NCI-H2107 (cell line): ENCODE results near the gene YWHAQ.
"Not testable (repeated sequence)": the region's sequence is repeated elsewhere in the genome, so short reads cannot be mapped to it uniquely, and the experiment has no call there.

Experiments
- DNase-seq: peaks from one replicate; lab custom pipeline; 2025; lab: John Stamatoyannopoulos, UW

Gene YWHAQ

DNA sequence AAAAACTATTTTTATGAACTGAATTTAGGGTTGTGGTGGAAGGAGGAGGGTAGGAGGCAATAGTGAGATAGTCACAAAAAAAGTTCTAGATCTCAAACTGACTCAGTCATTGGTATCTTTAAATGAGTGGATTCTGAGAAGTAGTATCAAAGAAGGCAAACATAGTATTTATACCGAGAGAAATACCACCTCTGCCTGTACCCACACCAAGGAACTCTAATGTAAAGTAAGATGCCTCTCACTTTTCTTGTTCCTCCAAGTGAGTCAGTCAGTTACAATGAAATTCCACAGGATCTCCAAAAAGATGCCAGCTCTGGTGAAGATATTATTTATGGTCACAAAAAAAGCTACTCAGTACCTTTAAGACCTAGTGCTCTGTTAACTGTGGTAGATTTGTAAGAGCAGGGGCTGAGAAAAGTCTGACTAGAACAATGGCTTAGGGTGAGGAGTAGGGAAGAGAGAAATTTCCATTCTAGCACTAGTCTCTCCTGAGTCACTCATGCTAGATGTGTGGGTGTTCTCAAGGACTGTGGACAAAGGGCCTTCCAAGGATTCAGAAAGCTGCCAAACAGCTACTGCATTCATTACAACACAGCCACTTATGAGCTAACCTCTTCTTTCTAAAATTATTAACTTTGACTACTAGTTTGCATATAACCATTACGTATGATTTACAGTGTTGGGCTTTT, 36.3 kb downstream of the YWHAQ start:
- no peak for DNase-seq

DNA sequence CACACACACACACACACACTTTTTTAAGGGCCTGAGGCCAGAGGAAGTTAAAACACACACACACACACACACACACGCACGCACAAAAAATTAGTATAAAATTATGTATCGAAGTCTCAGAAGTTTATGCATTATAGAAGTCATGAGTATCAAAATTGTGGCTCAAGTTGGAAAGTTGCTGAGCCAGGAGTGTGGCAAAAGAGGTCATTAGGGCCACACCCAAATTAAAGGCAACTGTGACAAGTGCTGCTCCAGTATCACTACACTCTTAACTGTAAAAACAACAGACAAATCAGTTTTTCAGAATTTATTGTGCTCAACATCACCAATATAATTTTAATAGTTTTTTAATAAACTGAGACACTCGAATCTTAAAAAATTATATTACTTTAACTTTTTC, 36.9 kb downstream of the YWHAQ start:
- DNase-seq = no peak

DNA sequence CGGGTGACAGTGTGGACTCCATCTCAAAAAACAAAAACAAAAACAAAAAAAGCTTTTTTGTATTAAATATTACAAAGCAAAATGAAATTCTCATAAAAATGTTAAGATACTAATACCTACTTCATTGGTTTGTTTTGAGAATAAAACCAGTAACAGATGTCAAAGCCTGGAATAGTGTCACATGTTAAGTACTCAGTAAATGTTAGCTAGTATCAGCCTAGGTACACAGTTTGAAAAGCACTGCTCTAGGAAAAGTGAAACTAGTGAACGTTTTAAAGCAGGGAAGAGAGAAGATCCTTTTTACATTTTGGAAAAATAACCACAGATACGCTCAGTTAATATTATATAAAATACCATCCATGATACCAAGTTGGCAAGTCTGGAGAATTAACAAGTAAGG, 38.1 kb downstream of the YWHAQ start:
- no peak for DNase-seq

DNA sequence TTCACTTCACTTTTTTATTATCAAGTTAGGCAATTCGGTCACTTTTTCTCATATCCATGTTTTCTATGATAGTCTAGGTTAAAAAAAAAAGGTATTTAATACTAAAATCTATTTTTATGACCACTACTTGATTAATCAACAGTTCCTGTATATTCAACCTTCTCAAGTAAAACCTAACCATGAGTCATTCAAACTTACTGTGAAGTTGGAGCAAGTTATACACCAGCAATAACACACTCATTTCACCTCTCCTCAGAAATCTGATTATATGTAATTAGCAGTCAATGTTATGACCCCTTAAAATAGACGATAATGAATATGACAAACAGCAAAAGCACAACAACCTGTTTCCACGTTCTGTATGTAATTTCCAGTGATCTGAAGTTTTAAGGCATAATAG, 40.2 kb downstream of the YWHAQ start:
- DNase-seq = no peak

DNA sequence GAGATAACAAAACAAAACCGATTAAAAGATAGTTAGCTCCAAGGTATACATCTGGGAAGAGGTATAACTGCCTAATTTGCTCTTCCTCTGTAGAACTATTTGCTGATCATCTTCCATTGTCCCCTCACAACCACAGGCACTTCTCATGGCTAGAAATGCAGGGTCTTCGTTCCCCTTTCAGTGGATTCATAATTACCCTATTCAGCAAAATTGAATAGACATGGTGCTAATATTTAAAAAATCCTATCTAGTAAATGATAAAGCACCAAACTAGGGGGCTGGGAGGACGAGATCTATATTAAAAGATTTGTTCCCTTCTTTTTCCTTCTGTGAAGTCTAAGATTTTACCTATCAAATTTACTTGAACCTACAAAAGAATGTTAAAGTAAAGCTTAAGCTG, 44.3 kb downstream of the YWHAQ start:
- no peak for DNase-seq

DNA sequence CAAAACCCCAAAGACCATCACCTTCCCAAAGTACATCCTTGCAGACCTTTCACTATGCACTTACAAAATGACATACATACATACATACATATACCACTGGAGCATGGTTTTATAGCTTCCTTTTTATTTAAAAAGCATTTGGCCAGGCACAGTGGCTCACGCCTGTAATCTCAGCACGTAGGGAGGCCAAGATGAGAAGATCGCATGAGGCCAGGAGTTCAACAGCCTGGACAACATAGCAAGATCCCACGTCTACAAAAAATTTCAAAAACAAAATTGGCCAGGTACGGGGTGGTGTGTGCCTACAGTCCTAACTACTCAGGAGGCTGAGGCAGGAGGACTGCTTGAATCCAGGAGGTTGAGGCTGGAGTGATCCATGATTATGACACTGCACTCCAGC, 45.3 kb downstream of the YWHAQ start:
- DNase-seq = no peak

DNA sequence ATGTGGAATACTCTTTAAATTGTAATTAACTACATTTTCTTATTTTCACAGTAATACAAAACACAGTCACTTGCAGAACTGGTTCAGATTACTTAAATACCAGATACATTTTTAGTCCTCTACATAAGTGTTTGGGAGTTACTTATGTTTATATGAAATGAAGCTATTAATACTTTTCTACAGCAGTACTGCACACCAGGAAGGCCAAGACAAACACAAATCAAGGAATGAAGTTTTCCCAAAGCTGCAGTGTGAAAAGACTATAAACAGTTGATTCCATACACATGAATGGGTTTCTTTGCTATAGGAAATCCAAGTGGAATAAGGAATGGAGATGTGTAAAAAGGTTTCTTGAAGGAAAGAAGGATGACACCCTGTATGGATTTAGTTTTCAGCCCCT, 45.9 kb downstream of the YWHAQ start:
- not testable (repeated sequence) for DNase-seq

DNA sequence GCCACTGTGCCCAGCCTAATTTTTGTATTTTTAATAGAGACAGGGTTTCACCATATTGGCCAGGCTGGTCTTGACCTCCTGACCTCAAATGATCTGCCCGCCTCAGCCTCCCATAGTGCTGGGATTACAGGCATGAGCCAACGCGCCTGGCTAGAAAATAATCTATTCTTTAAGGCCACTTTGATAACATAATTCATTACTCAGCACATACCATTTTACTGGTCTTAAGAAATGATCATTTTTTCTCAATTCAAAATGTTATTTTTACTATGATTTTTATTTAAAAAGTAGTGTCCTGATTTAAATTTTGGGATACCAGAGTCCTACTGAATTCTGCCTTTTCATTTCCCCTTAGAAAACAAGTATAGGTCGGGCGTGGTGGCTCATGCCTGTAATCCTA, 48.2 kb downstream of the YWHAQ start:
- DNase-seq = no peak

DNA sequence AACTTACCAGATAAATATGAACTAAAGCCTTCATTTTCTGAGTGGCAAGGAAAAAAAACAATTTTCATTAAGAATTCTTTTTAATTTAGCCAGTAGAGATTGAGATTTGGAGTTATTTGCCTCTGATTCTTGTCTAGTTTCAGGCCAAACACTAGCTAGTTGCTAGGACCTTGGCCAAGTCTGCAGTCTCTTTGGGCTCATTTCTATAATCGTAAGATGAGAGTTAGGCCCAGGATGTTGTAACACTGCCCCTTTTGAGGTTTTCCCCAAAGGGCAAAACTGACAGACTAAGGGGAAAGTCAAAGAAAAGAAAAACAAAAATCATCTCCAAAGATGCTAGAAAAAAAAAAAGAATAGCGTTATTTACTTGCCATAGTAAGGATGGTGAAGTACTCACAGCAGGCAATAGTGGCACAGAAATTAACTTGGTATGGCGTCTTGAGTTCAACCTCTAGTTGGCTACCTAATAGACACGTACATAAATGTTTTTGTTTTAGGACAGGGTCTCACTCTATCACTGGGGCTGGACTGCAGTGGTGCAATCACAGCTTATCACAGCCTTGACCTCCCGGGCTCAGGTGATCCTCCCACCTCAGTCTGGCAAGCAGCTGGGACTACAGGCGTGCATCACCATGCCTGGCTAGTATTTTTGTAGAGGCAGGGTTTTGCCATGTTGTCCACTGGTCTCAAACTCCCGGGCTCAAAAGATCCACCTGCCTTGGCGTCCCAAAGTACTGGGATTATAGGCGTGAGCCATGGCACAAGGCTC, 52.1 kb downstream of the YWHAQ start:
- no peak for DNase-seq

DNA sequence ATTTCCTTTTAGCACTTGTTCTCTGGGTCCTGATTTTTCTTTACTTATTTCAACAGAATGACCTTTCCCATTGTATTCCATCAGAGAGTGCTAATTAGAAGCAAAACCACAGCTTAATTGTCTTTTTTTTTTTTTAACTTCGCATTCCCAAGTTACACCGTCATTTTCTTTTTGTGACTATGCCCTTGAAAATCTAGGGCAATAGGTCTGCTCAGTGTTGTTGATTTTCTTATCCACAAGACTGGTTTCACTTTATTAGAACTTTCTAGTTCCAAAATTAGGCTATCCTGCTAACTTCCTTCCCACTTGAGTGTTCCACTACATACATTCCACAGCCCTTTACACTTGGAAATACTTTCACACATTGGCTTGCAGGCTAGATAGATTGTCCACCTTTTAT, 56.5 kb downstream of the YWHAQ start:
- no peak for DNase-seq

DNA sequence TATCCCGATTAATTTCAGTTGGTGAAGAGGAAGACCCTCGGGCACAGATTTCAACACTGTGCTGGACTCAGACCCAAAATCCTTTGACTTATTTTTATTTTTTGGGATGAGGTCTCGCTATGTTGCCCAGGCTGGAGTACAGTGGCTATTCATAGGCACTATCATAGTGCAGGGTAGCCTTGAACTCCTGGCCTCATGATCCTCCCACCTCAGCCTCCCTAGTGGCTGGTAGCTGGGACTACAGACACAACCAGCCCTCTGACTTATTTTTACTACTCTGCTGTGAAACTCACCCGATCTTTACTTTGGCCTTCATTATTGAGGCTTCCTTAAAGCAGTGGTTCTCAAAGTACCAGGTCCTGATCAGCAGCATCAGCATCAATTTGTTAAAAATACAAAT, 57.0 kb downstream of the YWHAQ start:
- DNase-seq = no peak

DNA sequence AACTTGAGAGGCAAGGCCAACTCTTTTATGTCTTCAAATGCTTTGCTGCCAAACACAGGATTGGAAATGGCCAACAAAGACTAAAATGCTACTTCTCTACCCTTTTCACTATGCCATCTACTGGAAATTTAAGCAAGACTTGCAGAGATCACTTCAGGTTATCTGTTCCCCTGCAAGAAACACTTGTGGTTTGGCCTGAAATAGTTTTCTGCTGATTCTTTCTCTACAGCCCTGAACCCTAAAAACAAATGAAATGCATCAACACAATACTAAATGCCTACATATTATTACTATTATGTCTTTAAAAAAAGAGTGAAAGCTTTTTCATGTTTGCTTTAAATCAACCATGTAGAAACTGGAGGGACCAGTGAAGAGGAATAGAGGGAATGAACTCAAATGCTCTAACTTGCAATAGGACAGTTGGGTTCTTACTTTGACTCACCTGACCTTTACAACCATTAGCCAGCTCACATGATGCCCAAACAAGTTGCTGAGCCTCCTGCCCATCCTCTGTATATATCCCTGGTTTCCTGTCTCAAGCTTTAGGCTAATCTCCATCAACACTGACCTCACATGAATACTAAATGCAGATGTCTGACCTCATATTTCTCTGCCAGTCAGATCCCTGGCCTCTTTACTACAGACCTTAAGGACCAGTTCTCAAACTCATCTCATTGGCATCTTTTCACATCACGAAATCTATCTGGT, 57.6 kb downstream of the YWHAQ start:
- DNase-seq = no peak

DNA sequence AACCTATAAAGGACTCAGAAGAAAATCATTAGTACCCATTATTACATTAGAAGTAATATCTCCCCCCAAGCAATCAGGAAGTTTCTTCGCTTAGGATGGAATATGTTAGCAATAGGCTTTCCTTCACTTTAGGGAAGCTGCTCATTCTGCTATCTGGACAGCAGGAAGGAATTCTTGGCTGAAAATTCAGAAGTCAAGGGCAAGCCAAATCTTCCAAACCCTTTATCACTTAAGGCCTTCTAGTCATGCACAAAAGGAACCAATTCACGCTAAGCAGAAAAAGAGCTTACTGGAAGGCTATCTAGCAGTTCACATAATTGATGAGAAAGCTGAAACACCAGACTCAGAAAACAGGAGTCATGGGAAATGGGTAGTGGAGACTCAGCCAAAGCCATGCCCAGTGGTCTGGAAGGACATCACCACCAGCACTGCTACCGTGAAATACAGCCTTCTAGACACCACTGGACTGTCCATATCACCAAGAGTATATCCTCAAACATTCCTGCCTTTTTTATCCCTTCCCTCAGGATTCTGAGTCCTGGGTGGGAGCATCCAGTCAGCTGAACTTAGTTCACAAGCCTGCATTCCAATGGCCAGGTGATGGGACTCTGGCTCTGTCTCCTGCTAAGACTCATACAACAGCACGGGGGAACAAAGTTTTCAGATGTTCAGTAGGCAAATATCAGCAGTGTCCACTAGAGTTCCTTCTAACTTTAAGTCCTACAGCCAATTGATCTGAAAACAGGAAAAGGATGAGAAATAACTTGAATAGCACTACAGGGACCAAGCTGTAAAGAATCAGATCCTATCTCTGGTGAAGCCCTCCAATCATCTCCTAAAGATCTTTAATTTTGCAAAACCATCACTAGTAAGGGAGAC, 60.4 kb downstream of the YWHAQ start:
- no peak for DNase-seq

DNA sequence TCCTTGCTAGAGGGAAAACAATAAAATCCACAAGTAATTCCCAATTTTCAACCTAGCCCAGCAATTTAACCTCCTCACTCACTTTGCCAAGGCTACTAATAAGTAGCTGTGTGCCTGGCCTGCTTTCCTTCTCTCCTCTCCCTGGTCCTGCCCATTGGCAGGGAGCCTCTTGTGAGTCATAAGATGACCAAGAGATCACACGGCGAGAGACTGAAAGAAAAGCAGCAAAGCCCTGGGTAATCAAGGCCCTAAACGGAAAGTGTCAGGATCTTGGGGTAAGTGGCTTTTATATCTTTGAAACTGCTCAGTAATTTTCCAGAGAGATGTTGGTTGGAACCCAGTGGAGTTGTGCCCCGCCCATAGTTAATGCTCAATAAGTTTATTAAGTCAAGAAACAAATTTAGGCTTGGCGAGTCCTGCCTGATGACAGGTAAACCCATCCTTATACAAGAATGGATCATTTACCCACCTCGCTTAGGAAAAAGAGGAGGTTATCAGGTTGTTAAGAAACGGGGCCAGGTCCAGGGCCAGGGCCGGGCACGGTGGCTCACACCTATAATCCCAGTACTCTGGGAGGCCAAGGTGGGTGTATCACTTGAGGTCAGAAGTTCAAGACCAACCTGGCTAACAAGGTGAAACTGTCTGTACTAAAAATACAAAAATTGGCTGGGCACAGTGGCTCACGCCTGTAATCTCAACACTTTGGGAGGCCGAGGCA, 65.2 kb downstream of the YWHAQ start:
- DNase-seq = no peak

DNA sequence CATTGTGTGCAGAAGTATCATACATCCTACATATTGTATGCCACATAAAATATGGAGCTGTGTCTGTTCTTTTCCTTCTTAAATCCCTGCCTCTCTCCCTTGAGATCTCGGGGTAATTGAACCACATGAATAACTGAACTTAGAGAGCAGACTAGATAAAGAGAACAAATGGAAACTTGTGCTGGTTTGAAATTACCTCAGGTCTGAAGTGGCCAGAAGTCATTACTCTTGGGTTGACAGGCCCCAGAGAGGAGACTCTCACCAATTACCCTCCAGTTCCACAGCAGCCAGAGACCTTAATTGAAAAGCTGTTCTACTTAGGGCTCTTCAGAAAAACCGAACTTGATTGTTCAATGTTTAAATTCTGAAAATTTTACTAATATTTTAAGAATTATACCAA, 70.2 kb downstream of the YWHAQ start:
- DNase-seq = no peak

DNA sequence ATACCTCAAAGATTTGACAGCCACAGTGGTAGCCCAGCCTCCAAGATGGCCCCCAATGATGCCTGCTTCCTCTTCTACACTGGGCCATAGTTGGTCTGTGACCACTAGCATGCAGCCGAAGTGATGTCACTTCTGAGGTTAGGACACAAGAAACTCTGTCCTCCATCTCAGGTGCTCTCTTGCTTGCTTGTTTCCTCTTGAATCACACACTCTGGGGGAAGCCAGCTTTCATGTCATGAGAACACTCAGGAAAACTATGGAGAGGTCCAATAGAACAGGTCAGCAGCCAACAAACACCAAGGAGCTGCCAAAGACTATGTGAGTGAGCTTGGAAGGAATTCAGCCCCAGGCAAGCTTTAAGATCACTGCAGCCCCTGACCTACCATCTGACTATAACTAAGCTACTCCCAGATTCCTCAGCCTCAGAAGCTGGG, 71.8 kb downstream of the YWHAQ start:
- no peak for DNase-seq

DNA sequence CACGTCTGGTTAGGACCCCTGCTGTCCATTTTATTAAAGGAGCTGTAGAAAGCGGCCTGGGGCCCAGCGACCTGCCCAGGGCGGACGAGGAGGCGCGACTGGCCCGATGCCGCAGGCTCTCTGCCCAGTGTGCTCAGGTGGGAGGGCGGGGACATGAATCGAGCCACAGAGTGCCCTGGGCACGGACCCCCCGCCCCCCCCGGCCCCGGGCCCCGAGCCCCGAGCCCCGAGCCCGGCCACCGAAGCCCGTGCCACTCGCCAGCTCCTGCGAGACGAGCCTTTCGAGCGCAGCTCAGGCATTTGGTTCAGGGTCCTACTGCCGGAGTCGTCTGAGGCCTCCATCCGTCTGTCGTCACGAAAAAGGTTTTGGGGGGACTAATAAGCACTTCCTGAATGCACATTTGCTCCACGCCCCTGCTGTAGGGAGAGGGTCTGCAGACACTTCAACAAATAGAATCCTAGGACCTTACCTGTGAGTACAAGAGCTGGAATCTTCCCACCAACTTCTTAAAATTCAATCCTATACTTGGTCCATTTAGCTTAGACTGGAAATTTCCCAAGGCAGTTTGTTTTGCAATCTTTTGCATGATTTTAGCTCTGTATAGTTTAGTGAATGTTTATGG, 74.6 kb downstream of the YWHAQ start:
- DNase-seq = no peak

DNA sequence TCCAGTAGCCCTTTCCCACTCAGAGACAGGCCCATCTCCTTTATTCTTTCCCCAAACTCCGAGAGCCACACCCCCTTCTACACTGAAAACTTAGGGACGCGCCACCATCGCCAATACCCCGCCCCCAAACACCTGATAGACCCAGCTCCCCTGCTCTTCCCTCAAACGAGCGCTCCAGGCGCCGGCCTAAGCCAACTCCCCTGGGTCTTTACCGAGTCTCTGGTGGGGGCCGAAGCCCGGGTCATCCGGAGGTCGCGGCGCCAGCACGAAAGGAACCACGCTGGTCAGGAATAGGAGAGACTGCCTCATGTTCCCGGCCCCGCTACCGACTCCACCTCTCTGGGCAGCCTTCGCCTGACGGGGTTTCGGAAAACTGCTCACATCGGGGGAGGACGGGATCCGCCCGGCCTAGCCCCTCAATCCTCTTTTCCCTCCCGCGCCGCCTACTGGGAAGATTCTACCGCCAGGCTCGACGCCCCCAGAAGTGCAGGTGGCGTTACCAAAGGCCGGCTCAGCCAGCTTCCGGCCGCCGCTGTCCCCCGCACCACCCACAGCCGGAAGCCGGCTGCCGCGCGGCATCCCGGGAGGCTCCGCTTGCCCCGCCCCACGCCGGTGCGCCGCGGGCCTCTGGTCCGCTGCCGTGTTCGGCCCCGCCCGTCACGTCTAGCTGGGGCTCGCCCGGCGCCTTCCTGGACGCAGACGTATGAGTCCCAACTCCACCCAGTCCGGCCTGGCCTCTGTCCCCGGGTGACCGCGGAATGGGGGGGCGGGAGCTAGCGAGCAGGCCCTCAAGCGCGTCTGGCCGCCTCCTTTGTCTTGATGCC, 75.3 kb downstream of the YWHAQ start, which contains the start of gene ADAM17:
ADAM17 (minus strand) TSS at position 534 of the 824 bp plus-strand sequence; CDS start at position 309, 225 bp downstream.
- peak; percentile 85 for DNase-seq

DNA sequence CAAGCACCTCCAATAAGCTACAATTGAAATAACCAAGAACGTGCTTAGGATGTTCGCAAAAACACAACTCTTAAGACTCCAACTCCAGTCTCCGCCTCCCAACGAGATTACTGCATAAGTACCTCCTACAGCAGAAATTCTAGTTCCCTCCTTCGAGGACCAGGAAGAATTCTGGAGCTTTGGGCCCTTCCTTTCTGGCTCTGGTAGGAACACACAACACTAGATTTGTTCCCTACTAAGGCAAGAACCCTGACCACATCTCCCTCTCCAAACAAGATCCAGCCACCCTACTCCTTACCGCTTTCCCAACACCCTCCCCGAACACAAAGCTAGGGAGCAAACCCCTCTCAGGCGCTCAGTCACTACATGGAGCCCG, 75.9 kb downstream of the YWHAQ start:
- no peak for DNase-seq
